Endothelial cell (in vitro differentiated cells): Measurements from ENCODE around the gene RPL36AL. TPM values are rescaled to one million over a fixed set of nuclear protein-coding genes. Genes with fewer than 3 reads are reported as not detected.
"Not testable (repeated sequence)": the region's sequence is repeated elsewhere in the genome, so short reads cannot be mapped to it uniquely, and the experiment has no call there.

Experiments used
- DNase-seq: peaks from one replicate; pipeline ENCODE4 v3.0.0; 2021; ENCODE audit warnings: low spot score
- H3K27ac Mint-ChIP-seq: one replicate; pipeline ENCODE4 v1.8.0; 2021; ENCODE audit warnings: mixed read lengths, inconsistent platforms; ENCODE audit not compliant: unreplicated experiment
- H3K27me3 Mint-ChIP-seq: one replicate; pipeline ENCODE4 v1.8.0; 2021; ENCODE audit warnings: mild to moderate bottlenecking, moderate library complexity, mixed read lengths, inconsistent platforms; ENCODE audit not compliant: unreplicated experiment
- H3K36me3 Mint-ChIP-seq: one replicate; pipeline ENCODE4 v1.8.0; 2021; ENCODE audit warnings: mild to moderate bottlenecking, low read depth, mixed read lengths, inconsistent platforms; ENCODE audit not compliant: unreplicated experiment
- H3K4me1 Mint-ChIP-seq: one replicate; pipeline ENCODE4 v1.8.0; 2021; ENCODE audit warnings: mild to moderate bottlenecking, mixed read lengths, inconsistent platforms; ENCODE audit not compliant: unreplicated experiment
- H3K4me3 Mint-ChIP-seq: one replicate; pipeline ENCODE4 v1.8.0; 2021; ENCODE audit warnings: mild to moderate bottlenecking, mixed read lengths, inconsistent platforms; ENCODE audit not compliant: unreplicated experiment
- H3K9me3 Mint-ChIP-seq: one replicate; pipeline ENCODE4 v1.8.0; 2021; ENCODE audit warnings: mixed read lengths, inconsistent platforms; ENCODE audit not compliant: unreplicated experiment
- long read RNA-seq: library from polyadenylated mRNA; unstranded; transcript quantifications from one replicate; pipeline ENCODE4 v2.0.0, GENCODE V29; 2020; ENCODE audit not compliant: unreplicated experiment
- total RNA-seq: library from RNA; stranded (reverse); fragmentation: NEBNext Ultra II Directional; extraction: Animal tissue kit (Norgen Biotek cat#: 25700); gene quantifications from one replicate; pipeline ENCODE4 v1.2.1, GENCODE V29; 2021; ENCODE audit not compliant: unreplicated experiment
- TF ChIP-seq, protein P1 (sequence below): fragments of 200-600 bp; sonication (generic); IDR thresholded peaks from one replicate; pipeline ENCODE4 v1.5.0; 2021; ENCODE audit warnings: antibody characterized with exemption; ENCODE audit not compliant: unreplicated experiment

RPL36AL gene
- total RNA-seq: 186 TPM
- long read RNA-seq, transcript RPL36AL-201 (2 exons, 746 nt): major isoform, 165 of 172 reads
- long read RNA-seq, partial matches to known transcripts: 6 of 172 reads
- long read RNA-seq, other reads (novel, unspliced or antisense): 1 of 172 reads

GRCh38 chr14:49620182-49621113 lies at the start of gene RPL36AL, which contains the start of gene MGAT2:
RPL36AL (minus strand) TSS chr14:49620626; CDS start chr14:49619104, 1,522 bp downstream.
MGAT2 (plus strand) TSS chr14:49620799; CDS start chr14:49621269, 470 bp downstream.
- no peaks in the 10 kb centered on the region for H3K9me3 Mint-ChIP-seq
- peaks cover 17% of the 10 kb centered on the region for H3K36me3 Mint-ChIP-seq
- TF ChIP-seq, protein P1, sequence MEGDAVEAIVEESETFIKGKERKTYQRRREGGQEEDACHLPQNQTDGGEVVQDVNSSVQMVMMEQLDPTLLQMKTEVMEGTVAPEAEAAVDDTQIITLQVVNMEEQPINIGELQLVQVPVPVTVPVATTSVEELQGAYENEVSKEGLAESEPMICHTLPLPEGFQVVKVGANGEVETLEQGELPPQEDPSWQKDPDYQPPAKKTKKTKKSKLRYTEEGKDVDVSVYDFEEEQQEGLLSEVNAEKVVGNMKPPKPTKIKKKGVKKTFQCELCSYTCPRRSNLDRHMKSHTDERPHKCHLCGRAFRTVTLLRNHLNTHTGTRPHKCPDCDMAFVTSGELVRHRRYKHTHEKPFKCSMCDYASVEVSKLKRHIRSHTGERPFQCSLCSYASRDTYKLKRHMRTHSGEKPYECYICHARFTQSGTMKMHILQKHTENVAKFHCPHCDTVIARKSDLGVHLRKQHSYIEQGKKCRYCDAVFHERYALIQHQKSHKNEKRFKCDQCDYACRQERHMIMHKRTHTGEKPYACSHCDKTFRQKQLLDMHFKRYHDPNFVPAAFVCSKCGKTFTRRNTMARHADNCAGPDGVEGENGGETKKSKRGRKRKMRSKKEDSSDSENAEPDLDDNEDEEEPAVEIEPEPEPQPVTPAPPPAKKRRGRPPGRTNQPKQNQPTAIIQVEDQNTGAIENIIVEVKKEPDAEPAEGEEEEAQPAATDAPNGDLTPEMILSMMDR: peak; percentile 8
- DNase-seq: peak; percentile 98
- H3K4me3 Mint-ChIP-seq: peak within 1 kb of the TSS; percentile 98
- peaks cover 20% of the 10 kb centered on the region for H3K4me1 Mint-ChIP-seq
- H3K27ac Mint-ChIP-seq: peak within 1 kb of the TSS; percentile 98
- peaks cover 22% of the 10 kb centered on the region for H3K27me3 Mint-ChIP-seq

GRCh38 chr14:49659526-49660455 lies 39.4 kb upstream of the RPL36AL start:
- no peak overlapping the region for H3K27ac Mint-ChIP-seq
- TF ChIP-seq, protein P1: no peak

DNA sequence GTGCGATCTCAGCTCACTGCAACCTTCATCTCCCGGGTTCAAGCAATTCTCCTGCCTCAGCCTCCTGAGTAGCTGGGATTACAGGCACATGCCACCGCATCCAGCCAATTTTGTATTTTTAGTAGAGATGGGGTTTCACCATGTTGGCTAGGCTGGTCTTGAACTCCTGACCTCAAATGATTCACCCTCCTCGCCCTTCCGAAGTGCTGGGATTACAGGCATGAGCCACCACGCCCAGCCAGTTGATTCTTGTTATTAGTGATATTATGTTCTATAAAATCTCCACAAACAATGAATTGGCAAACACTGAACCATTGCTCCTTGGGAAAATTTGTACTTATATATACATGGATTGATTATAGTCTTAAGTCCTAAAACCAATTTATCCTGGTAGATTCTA lies 37.1 kb upstream of the RPL36AL start:
- not testable (repeated sequence) for H3K9me3 Mint-ChIP-seq, DNase-seq, H3K36me3 Mint-ChIP-seq, H3K27me3 Mint-ChIP-seq, H3K4me1 Mint-ChIP-seq, H3K27ac Mint-ChIP-seq, H3K4me3 Mint-ChIP-seq

More at GRCh38 chr14:49659526-49660455, 39.4 kb upstream of the RPL36AL start:
- H3K4me3 Mint-ChIP-seq: no peak overlapping the region
- H3K36me3 Mint-ChIP-seq: no peaks in the 10 kb centered on the region
- no peaks in the 10 kb centered on the region for H3K27me3 Mint-ChIP-seq
- no peak for DNase-seq
- H3K4me1 Mint-ChIP-seq: no peaks in the 10 kb centered on the region
- H3K9me3 Mint-ChIP-seq: no peaks in the 10 kb centered on the region

DNA sequence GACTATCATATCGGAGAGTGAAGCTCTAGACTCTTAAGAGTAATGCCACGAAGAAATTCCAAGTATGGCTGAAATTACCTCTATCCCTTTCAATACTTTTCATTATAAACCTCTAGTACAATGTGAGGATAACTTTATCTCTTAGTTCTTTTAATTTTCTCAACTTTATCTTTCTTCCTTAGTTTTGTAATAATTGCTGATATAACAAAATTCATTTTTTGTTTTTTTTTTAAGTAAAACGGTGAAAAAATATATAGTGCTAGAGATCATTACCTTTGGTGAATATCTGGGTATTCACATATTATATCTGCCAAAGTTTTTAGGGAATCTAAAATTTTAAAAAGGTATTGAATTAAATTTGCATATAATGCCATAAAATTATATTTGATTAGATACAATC lies 34.1 kb upstream of the RPL36AL start:
- no peaks in the 10 kb centered on the region for H3K9me3 Mint-ChIP-seq
- DNase-seq: no peak
- no peaks in the 10 kb centered on the region for H3K4me1 Mint-ChIP-seq
- no peaks in the 10 kb centered on the region for H3K36me3 Mint-ChIP-seq
- TF ChIP-seq, protein P1: no peak
- H3K27me3 Mint-ChIP-seq: no peaks in the 10 kb centered on the region
- no peak overlapping the region for H3K4me3 Mint-ChIP-seq
- H3K27ac Mint-ChIP-seq: no peak overlapping the region

- no peak overlapping the region for H3K27ac Mint-ChIP-seq
- H3K4me1 Mint-ChIP-seq: no peaks in the 10 kb centered on the region
- H3K27me3 Mint-ChIP-seq: no peaks in the 10 kb centered on the region
- DNase-seq: no peak
- TF ChIP-seq, protein P1: no peak
- no peak overlapping the region for H3K4me3 Mint-ChIP-seq
- no peaks in the 10 kb centered on the region for H3K9me3 Mint-ChIP-seq
- no peaks in the 10 kb centered on the region for H3K36me3 Mint-ChIP-seq
These were observed 33.1 kb upstream of the RPL36AL start for GRCh38 chr14:49653508-49653907.
